GM12865 (cell line): ENCODE measurements around the gene COX6A1.

ENCODE experiments used
- DNase-seq: peaks from one replicate; pipeline ENCODE4 v3.0.0; 2010; ENCODE audit warnings: low read depth
- H3K4me3 ChIP-seq: 2 replicates; pipeline ENCODE4 v1.5.1; 2011; ENCODE audit warnings: mild to moderate bottlenecking, low read depth, low read length, control low read depth
- TF ChIP-seq, protein P1 (sequence below): IDR thresholded peaks from 2 replicates; pipeline ENCODE4 v1.5.1; 2011; ENCODE audit warnings: low read length, control low read depth, low read depth, inconsistent platforms; ENCODE audit not compliant: insufficient read depth; ENCODE audit errors: missing control alignments

Gene COX6A1

DNA sequence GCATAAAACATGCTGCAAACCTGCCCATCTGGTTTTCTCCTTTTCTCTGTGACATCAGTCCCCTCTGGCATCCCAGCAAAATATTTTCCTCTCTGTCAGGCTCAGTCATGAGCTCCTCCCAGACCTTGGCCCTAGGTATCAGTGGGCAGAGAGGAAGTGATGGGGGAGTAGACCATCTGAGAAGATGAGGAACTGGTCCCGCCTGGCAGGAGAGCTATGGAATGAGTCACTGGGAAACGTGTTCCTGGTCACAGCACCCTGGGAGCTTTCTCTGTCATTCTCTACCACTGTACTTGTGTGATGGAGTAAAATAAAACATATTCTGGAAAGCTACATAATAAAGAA lies 36.7 kb downstream of the COX6A1 start:
- DNase-seq: no peak
- TF ChIP-seq, protein P1, sequence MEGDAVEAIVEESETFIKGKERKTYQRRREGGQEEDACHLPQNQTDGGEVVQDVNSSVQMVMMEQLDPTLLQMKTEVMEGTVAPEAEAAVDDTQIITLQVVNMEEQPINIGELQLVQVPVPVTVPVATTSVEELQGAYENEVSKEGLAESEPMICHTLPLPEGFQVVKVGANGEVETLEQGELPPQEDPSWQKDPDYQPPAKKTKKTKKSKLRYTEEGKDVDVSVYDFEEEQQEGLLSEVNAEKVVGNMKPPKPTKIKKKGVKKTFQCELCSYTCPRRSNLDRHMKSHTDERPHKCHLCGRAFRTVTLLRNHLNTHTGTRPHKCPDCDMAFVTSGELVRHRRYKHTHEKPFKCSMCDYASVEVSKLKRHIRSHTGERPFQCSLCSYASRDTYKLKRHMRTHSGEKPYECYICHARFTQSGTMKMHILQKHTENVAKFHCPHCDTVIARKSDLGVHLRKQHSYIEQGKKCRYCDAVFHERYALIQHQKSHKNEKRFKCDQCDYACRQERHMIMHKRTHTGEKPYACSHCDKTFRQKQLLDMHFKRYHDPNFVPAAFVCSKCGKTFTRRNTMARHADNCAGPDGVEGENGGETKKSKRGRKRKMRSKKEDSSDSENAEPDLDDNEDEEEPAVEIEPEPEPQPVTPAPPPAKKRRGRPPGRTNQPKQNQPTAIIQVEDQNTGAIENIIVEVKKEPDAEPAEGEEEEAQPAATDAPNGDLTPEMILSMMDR: no peak
- H3K4me3 ChIP-seq: no peak overlapping the region

DNA sequence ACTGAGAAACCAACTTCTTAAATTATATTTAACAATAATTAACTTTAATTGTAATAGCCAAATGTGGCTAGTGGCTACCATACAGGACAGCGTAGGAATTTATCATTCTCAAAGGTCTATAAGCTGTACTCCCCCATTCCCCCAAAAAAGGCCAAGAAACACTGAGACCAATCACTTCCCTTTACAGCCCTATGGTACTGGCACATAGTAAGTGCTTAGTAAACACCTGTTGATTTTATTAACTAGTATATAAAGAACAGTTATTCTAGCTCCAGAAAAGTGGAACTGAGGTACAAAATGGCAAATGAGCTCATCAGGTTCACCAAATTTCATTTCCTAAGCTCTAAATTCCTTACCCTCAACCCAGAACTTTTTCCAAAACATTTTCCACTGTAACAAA lies 37.7 kb downstream of the COX6A1 start:
- DNase-seq: no peak
- TF ChIP-seq, protein P1: no peak
- no peak overlapping the region for H3K4me3 ChIP-seq

DNA sequence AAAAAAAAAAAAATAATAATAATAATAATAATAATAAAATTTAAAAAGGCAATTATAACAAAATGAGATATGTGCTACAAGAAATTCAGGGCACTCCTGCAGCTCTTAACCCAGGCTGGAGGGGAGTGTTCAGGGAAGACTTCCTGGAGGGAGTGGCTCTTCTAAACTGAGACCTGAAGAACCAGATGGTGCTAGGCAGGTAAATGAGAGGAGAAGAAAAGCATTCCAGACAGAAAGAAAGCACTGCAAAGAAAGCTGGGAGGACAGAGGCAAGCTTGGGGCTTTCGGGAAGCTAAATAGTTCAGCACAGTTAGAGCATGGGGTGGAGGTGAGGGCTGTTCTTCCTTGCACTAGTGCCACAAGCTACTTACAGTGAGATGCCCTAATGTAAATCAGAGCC lies 41.5 kb downstream of the COX6A1 start:
- DNase-seq: no peak
- H3K4me3 ChIP-seq: no peak overlapping the region
- TF ChIP-seq, protein P1: no peak

DNA sequence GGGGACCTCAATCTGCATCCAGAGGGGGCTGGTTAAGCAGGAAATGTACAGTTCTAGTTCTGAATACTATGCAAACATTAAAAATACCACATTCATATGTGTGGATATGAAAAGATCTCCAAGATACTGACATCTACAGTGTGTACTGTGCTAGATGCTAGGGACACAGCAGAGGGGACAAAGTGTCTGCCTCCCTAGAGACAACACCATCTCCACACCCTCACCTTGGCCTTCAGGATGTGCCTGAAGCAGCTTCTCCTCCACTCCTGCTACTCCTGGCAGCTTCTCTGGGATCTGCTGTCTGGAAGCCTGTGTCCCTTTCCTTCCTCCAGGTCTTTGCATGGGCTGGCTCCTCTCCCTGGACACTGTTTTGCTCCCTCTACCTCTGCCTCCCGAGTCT lies 42.3 kb downstream of the COX6A1 start:
- TF ChIP-seq, protein P1: no peak
- H3K4me3 ChIP-seq: no peak overlapping the region
- DNase-seq: no peak

DNA sequence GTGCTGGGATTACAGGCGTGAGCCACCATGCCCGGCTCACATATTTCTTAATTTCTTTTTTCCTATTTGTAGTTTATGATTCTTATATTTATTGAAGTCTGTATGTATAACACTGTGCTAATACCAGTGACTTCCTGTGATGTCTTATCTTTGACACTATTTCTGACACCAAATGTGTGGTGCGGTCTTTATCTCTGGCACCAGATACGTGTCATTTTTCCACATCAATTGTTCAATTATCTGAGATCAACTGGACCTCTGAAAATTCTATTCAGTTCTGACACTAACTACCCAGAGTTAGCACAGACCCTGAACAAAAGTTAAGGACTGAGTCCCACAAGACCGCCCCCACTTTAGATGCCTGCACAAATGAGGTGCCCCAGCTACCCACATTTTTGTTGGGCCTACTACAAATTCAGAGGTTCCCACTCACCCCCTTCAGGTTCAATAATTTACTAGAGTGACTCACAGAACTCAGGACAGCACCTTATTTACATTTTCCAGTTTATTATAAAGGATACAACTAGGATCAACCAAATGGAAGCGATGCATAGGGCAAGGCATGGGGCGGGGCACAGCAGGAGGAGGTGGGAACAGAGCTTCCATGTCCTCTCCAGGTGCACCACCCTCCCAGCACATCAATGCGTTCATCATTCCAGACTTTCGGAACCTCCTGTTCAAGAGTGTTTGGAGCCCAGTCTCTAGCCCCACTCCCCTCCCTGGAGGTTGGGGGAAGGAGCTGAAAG lies 43.3 kb downstream of the COX6A1 start:
- H3K4me3 ChIP-seq: no peak overlapping the region
- TF ChIP-seq, protein P1: no peak
- DNase-seq: no peak

DNA sequence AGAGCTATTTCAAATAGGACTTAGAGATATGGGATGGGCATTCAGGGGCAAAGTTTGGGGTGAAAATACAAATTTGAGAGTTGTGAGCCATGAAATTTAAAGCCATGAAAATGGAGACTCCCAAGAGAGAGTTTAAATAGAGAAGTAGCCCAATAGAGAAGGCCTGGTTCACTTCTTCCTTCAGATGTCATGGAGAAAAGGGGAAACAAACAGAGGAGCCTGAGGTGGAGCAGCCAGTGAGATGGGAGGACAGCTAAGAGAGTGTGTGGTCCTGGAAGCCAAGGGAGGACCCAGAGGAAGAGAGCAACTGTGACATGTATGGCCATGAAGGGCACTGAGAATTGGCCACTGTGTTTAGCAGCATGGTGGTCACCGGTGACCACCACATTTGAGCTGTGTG lies 45.7 kb downstream of the COX6A1 start:
- no peak overlapping the region for H3K4me3 ChIP-seq
- DNase-seq: no peak
- TF ChIP-seq, protein P1: no peak
